H1 (cell line): ENCODE results near the gene MLPH.

Experiments
- EGR1 ChIP-seq: IDR thresholded peaks from 2 replicates; pipeline ENCODE4 v1.6.1; 2011; ENCODE audit warnings: low read depth, low read length, borderline replicate concordance
- EP300 ChIP-seq, 2 experiments: IDR thresholded peaks; 1 replicate in 1 of 2; 2 replicates in 1 of 2; pipeline ENCODE4 v1.6.1; 2011 to 2012; ENCODE audit warnings: low read depth in 2 of 2, low read length in 2 of 2, mild to moderate bottlenecking in 2 of 2, borderline replicate concordance in 1 of 2, inconsistent platforms in 1 of 2, moderate library complexity in 1 of 2
- EZH2 ChIP-seq: fragments of 200-600 bp; sonication (generic); IDR thresholded peaks from 2 replicates; pipeline ENCODE4 v1.7.1; 2012; ENCODE audit warnings: low read depth, mild to moderate bottlenecking, moderate library complexity, low read length, inconsistent platforms; ENCODE audit not compliant: severe bottlenecking
- JUN ChIP-seq: IDR thresholded peaks from 2 replicates; pipeline ENCODE4 v1.6.1; 2011; ENCODE audit warnings: low read depth, mild to moderate bottlenecking, improper control_type of control experiment, low read length
- RBBP5 ChIP-seq: IDR thresholded peaks from 2 replicates; pipeline ENCODE4 v1.7.1; 2012; ENCODE audit warnings: low read depth, mild to moderate bottlenecking, inconsistent platforms, low read length, moderate library complexity, borderline replicate concordance
- YY1 ChIP-seq: IDR thresholded peaks from 2 replicates; pipeline ENCODE4 v1.6.1; 2011; ENCODE audit warnings: low read depth, mild to moderate bottlenecking, low read length
- ZNF274 ChIP-seq: IDR thresholded peaks from 2 replicates; pipeline ENCODE4 v1.7.0; 2012; ENCODE audit warnings: low read length, borderline replicate concordance; ENCODE audit errors: extremely low read depth
- TF ChIP-seq, protein P1 (sequence below): fragments of 300-600 bp; sonication (generic); IDR thresholded peaks from 2 replicates; pipeline ENCODE4 v1.7.1; 2012; ENCODE audit warnings: low read length, moderate library complexity, mild to moderate bottlenecking, inconsistent platforms; ENCODE audit not compliant: insufficient replicate concordance
- TF ChIP-seq, protein P2 (sequence below), 3 experiments: IDR thresholded peaks; 1 replicate in 2 of 3; 2 replicates in 1 of 3; pipeline versions ENCODE4 v1.5.1 to v1.6.1; 2011; ENCODE audit warnings: low read length in 3 of 3, mild to moderate bottlenecking in 3 of 3, inconsistent platforms in 2 of 3, low read depth in 1 of 3, moderate library complexity in 1 of 3; ENCODE audit not compliant: insufficient read depth in 1 of 3; ENCODE audit errors: control extremely low read depth in 1 of 3
- TF ChIP-seq, protein P3 (sequence below): IDR thresholded peaks from 2 replicates; pipeline ENCODE4 v1.6.1; 2012; ENCODE audit warnings: low read length, inconsistent platforms

DNA sequence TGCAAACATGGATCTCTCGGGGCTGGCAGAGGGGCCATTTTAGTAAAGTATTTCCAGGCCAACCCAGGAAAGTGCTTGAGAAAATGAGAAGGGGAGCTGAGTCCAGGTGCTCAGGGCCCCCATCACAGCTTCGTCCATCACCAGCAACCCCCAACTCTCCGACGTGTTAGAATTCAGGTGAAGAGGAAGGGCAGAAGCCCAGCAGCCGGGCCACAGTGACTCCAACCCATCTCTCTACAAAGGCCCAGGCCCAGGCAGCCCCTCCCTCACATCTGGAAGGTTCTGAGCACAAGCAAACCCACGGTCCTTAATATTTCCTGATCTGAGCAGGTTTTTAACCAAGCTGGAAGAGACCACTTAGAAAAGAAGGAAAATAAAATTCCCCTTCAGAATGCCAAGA lies 38.4 kb upstream of the MLPH start:
- no peak for TF ChIP-seq EP300 (IDR thresholded peaks at IDR 0.05; ENCODE audit: borderline replicate concordance in 1 of 2, low read depth in 2 of 2, low read length in 2 of 2)
- TF ChIP-seq, protein P1, sequence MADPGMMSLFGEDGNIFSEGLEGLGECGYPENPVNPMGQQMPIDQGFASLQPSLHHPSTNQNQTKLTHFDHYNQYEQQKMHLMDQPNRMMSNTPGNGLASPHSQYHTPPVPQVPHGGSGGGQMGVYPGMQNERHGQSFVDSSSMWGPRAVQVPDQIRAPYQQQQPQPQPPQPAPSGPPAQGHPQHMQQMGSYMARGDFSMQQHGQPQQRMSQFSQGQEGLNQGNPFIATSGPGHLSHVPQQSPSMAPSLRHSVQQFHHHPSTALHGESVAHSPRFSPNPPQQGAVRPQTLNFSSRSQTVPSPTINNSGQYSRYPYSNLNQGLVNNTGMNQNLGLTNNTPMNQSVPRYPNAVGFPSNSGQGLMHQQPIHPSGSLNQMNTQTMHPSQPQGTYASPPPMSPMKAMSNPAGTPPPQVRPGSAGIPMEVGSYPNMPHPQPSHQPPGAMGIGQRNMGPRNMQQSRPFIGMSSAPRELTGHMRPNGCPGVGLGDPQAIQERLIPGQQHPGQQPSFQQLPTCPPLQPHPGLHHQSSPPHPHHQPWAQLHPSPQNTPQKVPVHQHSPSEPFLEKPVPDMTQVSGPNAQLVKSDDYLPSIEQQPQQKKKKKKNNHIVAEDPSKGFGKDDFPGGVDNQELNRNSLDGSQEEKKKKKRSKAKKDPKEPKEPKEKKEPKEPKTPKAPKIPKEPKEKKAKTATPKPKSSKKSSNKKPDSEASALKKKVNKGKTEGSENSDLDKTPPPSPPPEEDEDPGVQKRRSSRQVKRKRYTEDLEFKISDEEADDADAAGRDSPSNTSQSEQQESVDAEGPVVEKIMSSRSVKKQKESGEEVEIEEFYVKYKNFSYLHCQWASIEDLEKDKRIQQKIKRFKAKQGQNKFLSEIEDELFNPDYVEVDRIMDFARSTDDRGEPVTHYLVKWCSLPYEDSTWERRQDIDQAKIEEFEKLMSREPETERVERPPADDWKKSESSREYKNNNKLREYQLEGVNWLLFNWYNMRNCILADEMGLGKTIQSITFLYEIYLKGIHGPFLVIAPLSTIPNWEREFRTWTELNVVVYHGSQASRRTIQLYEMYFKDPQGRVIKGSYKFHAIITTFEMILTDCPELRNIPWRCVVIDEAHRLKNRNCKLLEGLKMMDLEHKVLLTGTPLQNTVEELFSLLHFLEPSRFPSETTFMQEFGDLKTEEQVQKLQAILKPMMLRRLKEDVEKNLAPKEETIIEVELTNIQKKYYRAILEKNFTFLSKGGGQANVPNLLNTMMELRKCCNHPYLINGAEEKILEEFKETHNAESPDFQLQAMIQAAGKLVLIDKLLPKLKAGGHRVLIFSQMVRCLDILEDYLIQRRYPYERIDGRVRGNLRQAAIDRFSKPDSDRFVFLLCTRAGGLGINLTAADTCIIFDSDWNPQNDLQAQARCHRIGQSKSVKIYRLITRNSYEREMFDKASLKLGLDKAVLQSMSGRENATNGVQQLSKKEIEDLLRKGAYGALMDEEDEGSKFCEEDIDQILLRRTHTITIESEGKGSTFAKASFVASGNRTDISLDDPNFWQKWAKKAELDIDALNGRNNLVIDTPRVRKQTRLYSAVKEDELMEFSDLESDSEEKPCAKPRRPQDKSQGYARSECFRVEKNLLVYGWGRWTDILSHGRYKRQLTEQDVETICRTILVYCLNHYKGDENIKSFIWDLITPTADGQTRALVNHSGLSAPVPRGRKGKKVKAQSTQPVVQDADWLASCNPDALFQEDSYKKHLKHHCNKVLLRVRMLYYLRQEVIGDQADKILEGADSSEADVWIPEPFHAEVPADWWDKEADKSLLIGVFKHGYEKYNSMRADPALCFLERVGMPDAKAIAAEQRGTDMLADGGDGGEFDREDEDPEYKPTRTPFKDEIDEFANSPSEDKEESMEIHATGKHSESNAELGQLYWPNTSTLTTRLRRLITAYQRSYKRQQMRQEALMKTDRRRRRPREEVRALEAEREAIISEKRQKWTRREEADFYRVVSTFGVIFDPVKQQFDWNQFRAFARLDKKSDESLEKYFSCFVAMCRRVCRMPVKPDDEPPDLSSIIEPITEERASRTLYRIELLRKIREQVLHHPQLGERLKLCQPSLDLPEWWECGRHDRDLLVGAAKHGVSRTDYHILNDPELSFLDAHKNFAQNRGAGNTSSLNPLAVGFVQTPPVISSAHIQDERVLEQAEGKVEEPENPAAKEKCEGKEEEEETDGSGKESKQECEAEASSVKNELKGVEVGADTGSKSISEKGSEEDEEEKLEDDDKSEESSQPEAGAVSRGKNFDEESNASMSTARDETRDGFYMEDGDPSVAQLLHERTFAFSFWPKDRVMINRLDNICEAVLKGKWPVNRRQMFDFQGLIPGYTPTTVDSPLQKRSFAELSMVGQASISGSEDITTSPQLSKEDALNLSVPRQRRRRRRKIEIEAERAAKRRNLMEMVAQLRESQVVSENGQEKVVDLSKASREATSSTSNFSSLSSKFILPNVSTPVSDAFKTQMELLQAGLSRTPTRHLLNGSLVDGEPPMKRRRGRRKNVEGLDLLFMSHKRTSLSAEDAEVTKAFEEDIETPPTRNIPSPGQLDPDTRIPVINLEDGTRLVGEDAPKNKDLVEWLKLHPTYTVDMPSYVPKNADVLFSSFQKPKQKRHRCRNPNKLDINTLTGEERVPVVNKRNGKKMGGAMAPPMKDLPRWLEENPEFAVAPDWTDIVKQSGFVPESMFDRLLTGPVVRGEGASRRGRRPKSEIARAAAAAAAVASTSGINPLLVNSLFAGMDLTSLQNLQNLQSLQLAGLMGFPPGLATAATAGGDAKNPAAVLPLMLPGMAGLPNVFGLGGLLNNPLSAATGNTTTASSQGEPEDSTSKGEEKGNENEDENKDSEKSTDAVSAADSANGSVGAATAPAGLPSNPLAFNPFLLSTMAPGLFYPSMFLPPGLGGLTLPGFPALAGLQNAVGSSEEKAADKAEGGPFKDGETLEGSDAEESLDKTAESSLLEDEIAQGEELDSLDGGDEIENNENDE = no peak
- TF ChIP-seq EZH2 = no peak
- TF ChIP-seq JUN = no peak
- TF ChIP-seq, protein P2, sequence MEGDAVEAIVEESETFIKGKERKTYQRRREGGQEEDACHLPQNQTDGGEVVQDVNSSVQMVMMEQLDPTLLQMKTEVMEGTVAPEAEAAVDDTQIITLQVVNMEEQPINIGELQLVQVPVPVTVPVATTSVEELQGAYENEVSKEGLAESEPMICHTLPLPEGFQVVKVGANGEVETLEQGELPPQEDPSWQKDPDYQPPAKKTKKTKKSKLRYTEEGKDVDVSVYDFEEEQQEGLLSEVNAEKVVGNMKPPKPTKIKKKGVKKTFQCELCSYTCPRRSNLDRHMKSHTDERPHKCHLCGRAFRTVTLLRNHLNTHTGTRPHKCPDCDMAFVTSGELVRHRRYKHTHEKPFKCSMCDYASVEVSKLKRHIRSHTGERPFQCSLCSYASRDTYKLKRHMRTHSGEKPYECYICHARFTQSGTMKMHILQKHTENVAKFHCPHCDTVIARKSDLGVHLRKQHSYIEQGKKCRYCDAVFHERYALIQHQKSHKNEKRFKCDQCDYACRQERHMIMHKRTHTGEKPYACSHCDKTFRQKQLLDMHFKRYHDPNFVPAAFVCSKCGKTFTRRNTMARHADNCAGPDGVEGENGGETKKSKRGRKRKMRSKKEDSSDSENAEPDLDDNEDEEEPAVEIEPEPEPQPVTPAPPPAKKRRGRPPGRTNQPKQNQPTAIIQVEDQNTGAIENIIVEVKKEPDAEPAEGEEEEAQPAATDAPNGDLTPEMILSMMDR (IDR thresholded peaks at IDR 0.05; ENCODE audit: control extremely low read depth in 1 of 3, insufficient read depth in 1 of 3, low read depth in 1 of 3, low read length in 3 of 3) = no peak
- no peak for TF ChIP-seq ZNF274
- TF ChIP-seq, protein P3, sequence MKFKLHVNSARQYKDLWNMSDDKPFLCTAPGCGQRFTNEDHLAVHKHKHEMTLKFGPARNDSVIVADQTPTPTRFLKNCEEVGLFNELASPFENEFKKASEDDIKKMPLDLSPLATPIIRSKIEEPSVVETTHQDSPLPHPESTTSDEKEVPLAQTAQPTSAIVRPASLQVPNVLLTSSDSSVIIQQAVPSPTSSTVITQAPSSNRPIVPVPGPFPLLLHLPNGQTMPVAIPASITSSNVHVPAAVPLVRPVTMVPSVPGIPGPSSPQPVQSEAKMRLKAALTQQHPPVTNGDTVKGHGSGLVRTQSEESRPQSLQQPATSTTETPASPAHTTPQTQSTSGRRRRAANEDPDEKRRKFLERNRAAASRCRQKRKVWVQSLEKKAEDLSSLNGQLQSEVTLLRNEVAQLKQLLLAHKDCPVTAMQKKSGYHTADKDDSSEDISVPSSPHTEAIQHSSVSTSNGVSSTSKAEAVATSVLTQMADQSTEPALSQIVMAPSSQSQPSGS = no peak
- TF ChIP-seq YY1 = no peak
- no peak for TF ChIP-seq RBBP5
- no peak for TF ChIP-seq EGR1
